ENCODE measurements around the gene OR2A5.

OR2A5 gene

GRCh38 chr7:144026203-144026883 is 22.4 kb upstream of the OR2A5 start:
- TF ChIP-seq, protein P1, sequence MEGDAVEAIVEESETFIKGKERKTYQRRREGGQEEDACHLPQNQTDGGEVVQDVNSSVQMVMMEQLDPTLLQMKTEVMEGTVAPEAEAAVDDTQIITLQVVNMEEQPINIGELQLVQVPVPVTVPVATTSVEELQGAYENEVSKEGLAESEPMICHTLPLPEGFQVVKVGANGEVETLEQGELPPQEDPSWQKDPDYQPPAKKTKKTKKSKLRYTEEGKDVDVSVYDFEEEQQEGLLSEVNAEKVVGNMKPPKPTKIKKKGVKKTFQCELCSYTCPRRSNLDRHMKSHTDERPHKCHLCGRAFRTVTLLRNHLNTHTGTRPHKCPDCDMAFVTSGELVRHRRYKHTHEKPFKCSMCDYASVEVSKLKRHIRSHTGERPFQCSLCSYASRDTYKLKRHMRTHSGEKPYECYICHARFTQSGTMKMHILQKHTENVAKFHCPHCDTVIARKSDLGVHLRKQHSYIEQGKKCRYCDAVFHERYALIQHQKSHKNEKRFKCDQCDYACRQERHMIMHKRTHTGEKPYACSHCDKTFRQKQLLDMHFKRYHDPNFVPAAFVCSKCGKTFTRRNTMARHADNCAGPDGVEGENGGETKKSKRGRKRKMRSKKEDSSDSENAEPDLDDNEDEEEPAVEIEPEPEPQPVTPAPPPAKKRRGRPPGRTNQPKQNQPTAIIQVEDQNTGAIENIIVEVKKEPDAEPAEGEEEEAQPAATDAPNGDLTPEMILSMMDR (IDR thresholded peaks at IDR 0.05; ENCODE audit: low read depth, low read length) = no peak
- no peak for DNase-seq (ENCODE audit: extremely low read depth, low read depth)

DNA sequence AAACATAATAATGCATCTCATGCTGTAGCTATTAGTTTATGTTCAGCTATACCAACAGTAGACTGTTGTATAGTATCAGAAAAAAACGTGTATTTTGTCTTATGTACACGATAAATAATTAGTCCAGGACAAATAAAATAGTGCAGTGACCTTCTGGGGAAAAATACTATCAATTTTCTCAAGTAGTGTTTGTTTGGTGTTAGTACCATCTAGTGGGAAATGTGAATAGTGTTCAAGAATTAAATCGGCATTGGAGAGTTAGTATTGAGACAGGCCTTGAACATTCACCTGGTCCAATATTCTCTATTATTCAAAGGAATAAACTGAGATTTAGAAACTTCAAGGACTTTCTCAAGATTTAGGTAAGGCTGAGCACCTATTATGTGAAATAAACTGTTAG is 21.7 kb upstream of the OR2A5 start:
- TF ChIP-seq, protein P1 (IDR thresholded peaks at IDR 0.05; ENCODE audit: low read depth, low read length) = peak; percentile 43

GRCh38 chr7:144027974-144028373 is 20.8 kb upstream of the OR2A5 start:
- DNase-seq (ENCODE audit: extremely low read depth, low read depth) = no peak
- TF ChIP-seq, protein P1 (IDR thresholded peaks at IDR 0.05; ENCODE audit: low read depth, low read length) = no peak

More for the DNA sequence above, 21.7 kb upstream of the OR2A5 start:
- peak; percentile 3 for DNase-seq (ENCODE audit: extremely low read depth, low read depth)

DNA sequence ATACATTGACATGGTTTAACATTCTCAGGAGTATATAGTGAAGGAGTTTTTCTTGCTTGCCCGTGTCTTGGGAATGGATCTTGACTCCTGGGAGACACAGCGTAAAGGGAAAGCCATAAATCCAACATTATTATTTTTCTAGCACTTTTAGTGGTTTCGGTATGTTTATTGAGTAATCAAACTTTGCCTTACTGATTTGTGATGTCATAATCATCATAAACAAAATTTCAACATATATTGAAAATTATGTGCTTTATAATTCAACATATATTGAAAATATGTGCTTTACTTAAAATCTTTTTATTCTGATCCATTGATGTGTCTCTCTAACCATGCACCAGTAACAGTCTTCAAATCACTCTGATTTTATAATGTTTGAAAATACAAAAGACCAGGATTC is 20.2 kb upstream of the OR2A5 start:
- TF ChIP-seq, protein P1 (IDR thresholded peaks at IDR 0.05; ENCODE audit: low read depth, low read length) = no peak
- DNase-seq (ENCODE audit: extremely low read depth, low read depth) = no peak

DNA sequence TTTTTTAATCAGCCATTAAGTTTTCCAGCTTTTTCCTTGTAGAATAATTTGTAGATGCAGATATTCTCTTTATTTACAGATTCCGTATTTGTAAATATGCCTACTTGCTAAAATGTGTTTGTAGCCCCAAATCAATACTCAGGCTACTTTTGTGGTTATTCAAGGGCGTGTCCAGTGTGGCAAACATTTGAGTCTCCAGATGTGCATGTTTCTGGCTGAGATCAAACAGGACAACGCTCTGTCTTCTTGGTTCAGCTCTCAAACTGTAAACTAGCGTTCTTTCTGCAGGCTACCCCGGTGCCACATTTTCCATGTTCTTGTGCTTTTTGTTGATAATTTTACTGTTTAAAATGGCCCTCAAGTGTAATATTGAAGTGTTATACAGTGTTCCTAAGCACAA is 16.2 kb upstream of the OR2A5 start:
- TF ChIP-seq, protein P1 (IDR thresholded peaks at IDR 0.05; ENCODE audit: low read depth, low read length) = no peak
- no peak for DNase-seq (ENCODE audit: extremely low read depth, low read depth)

DNA sequence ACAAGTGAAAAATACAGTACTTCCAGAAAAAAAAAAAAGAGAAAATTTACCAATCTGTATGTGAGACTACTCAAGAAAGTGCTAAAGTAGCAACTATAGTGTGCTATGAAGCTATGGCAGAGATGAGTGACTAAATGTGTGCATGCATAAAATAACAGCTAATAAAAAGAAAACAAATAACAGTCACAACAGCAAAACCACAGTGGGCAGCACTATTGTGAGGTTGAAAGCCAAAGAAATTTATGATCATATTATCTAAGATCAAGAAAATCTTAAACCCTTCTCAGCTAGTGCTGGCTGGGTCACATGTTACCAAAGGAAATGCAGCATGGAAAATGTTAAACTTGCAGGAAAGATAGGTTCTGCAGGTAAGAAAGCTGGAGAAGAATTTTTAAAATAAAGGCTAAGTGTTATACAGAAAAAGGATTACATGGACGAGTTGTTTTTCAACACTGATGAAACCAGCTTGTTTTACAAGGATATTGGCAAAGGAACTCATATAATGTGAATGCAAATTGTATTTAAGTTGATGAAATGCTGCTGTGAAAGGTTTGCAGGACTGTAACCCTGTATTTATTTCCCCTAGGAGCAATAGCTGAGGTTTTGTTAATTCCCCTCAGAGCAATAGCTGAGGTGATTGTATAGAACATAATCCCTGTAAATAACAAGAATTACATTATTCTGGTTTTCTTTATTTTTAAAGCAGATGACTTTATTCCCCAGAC is 15.6 kb upstream of the OR2A5 start:
- DNase-seq (ENCODE audit: extremely low read depth, low read depth) = no peak
- TF ChIP-seq, protein P1 (IDR thresholded peaks at IDR 0.05; ENCODE audit: low read depth, low read length) = no peak

- no peak for DNase-seq (ENCODE audit: extremely low read depth, low read depth)
- TF ChIP-seq, protein P1 (IDR thresholded peaks at IDR 0.05; ENCODE audit: low read depth, low read length) = no peak
Measured at GRCh38 chr7:144035385-144035784, 13.4 kb upstream of the OR2A5 start.

All from AG09319 (cell line).